Measurements from ENCODE around the gene NAALADL2. TPM values are rescaled to one million over a fixed set of nuclear protein-coding genes. Genes with fewer than 3 reads are reported as not detected.

Gene NAALADL2
- total RNA-seq, 1 experiment from 2014 or later = 2.7 TPM

- POLR2A ChIA-PET = no interaction called here
- Histone ChIP-seq H3K36me3 (ENCODE audit: control insufficient read depth, insufficient read depth, low read length) (no peaks in the 10 kb centered on the region), H3K27ac (ENCODE audit: low read length) (no peak overlapping the region), H3K9me3 (ENCODE audit: control insufficient read depth, insufficient read depth, low read depth, low read length) (no peaks in the 10 kb centered on the region), H3K4me1 (ENCODE audit: control insufficient read depth, insufficient read depth, low read length) (no peaks in the 10 kb centered on the region), H3K4me3 (ENCODE audit: low read depth in 2 of 2, low read length in 2 of 2) (no peak overlapping the region), H3K27me3 (ENCODE audit: control insufficient read depth, insufficient read depth, low read length) (no peaks in the 10 kb centered on the region)
- intact Hi-C loops (cut with micrococcal nuclease; ENCODE audit: unreplicated experiment) = no loop called here
- DNase-seq (ENCODE audit: low read depth, low spot score) = no peak
- no peak for TF ChIP-seq POLR2AphosphoS5 (IDR thresholded peaks at IDR 0.05; ENCODE audit: low read depth, low read length)
- TF ChIP-seq, protein P1, sequence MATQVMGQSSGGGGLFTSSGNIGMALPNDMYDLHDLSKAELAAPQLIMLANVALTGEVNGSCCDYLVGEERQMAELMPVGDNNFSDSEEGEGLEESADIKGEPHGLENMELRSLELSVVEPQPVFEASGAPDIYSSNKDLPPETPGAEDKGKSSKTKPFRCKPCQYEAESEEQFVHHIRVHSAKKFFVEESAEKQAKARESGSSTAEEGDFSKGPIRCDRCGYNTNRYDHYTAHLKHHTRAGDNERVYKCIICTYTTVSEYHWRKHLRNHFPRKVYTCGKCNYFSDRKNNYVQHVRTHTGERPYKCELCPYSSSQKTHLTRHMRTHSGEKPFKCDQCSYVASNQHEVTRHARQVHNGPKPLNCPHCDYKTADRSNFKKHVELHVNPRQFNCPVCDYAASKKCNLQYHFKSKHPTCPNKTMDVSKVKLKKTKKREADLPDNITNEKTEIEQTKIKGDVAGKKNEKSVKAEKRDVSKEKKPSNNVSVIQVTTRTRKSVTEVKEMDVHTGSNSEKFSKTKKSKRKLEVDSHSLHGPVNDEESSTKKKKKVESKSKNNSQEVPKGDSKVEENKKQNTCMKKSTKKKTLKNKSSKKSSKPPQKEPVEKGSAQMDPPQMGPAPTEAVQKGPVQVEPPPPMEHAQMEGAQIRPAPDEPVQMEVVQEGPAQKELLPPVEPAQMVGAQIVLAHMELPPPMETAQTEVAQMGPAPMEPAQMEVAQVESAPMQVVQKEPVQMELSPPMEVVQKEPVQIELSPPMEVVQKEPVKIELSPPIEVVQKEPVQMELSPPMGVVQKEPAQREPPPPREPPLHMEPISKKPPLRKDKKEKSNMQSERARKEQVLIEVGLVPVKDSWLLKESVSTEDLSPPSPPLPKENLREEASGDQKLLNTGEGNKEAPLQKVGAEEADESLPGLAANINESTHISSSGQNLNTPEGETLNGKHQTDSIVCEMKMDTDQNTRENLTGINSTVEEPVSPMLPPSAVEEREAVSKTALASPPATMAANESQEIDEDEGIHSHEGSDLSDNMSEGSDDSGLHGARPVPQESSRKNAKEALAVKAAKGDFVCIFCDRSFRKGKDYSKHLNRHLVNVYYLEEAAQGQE (IDR thresholded peaks at IDR 0.05; ENCODE audit: insufficient read depth in 1 of 2, low read depth in 2 of 2, low read length in 1 of 2) = no peak
- ATAC-seq = no peak
- BruUV-seq (replicated peaks) = no TSS peak
- CTCF ChIA-PET = no interaction called here
- in situ Hi-C loops (cut with HindIII; ENCODE audit: low pct_unique_long_range_greater_than_20kb, low sequenced_read_pairs) = no loop called here
Measured at GRCh38 chr3:174822320-174822719, 36.8 kb upstream of the NAALADL2 start.

- Histone ChIP-seq H3K27me3 (ENCODE audit: control insufficient read depth, insufficient read depth, low read length) (no peaks in the 10 kb centered on the region), H3K9me3 (ENCODE audit: control insufficient read depth, insufficient read depth, low read depth, low read length) (no peaks in the 10 kb centered on the region), H3K4me3 (ENCODE audit: low read depth in 2 of 2, low read length in 2 of 2) (no peak overlapping the region), H3K27ac (ENCODE audit: low read length) (no peak overlapping the region), H3K4me1 (ENCODE audit: control insufficient read depth, insufficient read depth, low read length) (no peaks in the 10 kb centered on the region), H3K36me3 (ENCODE audit: control insufficient read depth, insufficient read depth, low read length) (no peaks in the 10 kb centered on the region)
- ChIA-PET POLR2A (no interaction called here), CTCF (no interaction called here)
- intact Hi-C loops (cut with micrococcal nuclease; ENCODE audit: unreplicated experiment) (no loop called here), in situ Hi-C loops (cut with HindIII; ENCODE audit: low pct_unique_long_range_greater_than_20kb, low sequenced_read_pairs) (no loop called here)
- ATAC-seq = no peak
- no TSS peak for BruUV-seq (replicated peaks)
- TF ChIP-seq, protein P1 (IDR thresholded peaks at IDR 0.05; ENCODE audit: insufficient read depth in 1 of 2, low read depth in 2 of 2, low read length in 1 of 2) = no peak
- no peak for TF ChIP-seq SIN3A (IDR thresholded peaks at IDR 0.05; ENCODE audit: borderline replicate concordance, insufficient read depth, low read depth, low read length)
- no peak for DNase-seq (ENCODE audit: low read depth, low spot score)
Measured at GRCh38 chr3:174826069-174826468, 33.1 kb upstream of the NAALADL2 start.

DNA sequence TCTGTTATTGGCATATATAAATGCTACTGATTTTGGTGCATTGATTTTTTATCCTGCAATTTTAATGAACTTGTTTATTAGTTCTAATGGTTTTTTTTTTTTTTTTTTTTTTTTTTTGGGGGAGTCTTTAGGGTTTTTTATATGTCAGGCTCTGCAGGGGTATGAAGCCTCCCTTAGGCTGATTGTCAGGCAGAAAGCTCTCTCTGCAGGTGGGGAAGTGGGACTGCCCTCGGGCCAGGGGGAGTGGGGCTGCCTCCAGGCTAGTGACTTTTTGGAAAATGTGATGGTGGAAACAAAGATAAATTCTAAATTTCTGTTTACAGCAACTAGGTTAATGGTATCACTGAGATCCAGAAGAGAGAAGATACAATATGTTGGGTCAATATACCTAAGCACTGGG is 14.4 kb upstream of the NAALADL2 start:
- ATAC-seq = no peak
- in situ Hi-C loops (cut with HindIII; ENCODE audit: low pct_unique_long_range_greater_than_20kb, low sequenced_read_pairs) = no loop called here
- no TSS peak for BruUV-seq (replicated peaks)

More for the DNA sequence above, 14.4 kb upstream of the NAALADL2 start:
- Histone ChIP-seq H3K36me3 (ENCODE audit: control insufficient read depth, insufficient read depth, low read length) (no peaks in the 10 kb centered on the region), H3K9me3 (ENCODE audit: control insufficient read depth, insufficient read depth, low read depth, low read length) (no peaks in the 10 kb centered on the region), H3K27me3 (ENCODE audit: control insufficient read depth, insufficient read depth, low read length) (no peaks in the 10 kb centered on the region), H3K27ac (ENCODE audit: low read length) (no peak overlapping the region), H3K4me1 (ENCODE audit: control insufficient read depth, insufficient read depth, low read length) (no peaks in the 10 kb centered on the region), H3K4me3 (ENCODE audit: low read depth in 2 of 2, low read length in 2 of 2) (no peak overlapping the region)
- no peak for DNase-seq (ENCODE audit: low read depth, low spot score)
- ChIA-PET POLR2A (no interaction called here), CTCF (no interaction called here)
- intact Hi-C loops (cut with micrococcal nuclease; ENCODE audit: unreplicated experiment) = no loop called here
- TF ChIP-seq, protein P1 (IDR thresholded peaks at IDR 0.05; ENCODE audit: insufficient read depth in 1 of 2, low read depth in 2 of 2, low read length in 1 of 2) = no peak
- TF ChIP-seq POLR2AphosphoS5 (IDR thresholded peaks at IDR 0.05; ENCODE audit: low read depth, low read length) (no peak), TCF7L2 (IDR thresholded peaks at IDR 0.05; ENCODE audit: low read depth, low read length) (no peak), SIN3A (IDR thresholded peaks at IDR 0.05; ENCODE audit: borderline replicate concordance, insufficient read depth, low read depth, low read length) (no peak)
- TF ChIP-seq, protein P2, sequence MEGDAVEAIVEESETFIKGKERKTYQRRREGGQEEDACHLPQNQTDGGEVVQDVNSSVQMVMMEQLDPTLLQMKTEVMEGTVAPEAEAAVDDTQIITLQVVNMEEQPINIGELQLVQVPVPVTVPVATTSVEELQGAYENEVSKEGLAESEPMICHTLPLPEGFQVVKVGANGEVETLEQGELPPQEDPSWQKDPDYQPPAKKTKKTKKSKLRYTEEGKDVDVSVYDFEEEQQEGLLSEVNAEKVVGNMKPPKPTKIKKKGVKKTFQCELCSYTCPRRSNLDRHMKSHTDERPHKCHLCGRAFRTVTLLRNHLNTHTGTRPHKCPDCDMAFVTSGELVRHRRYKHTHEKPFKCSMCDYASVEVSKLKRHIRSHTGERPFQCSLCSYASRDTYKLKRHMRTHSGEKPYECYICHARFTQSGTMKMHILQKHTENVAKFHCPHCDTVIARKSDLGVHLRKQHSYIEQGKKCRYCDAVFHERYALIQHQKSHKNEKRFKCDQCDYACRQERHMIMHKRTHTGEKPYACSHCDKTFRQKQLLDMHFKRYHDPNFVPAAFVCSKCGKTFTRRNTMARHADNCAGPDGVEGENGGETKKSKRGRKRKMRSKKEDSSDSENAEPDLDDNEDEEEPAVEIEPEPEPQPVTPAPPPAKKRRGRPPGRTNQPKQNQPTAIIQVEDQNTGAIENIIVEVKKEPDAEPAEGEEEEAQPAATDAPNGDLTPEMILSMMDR (IDR thresholded peaks at IDR 0.05) = no peak
